ENCODE results near the gene PITPNM1.

The PITPNM1 gene

DNA sequence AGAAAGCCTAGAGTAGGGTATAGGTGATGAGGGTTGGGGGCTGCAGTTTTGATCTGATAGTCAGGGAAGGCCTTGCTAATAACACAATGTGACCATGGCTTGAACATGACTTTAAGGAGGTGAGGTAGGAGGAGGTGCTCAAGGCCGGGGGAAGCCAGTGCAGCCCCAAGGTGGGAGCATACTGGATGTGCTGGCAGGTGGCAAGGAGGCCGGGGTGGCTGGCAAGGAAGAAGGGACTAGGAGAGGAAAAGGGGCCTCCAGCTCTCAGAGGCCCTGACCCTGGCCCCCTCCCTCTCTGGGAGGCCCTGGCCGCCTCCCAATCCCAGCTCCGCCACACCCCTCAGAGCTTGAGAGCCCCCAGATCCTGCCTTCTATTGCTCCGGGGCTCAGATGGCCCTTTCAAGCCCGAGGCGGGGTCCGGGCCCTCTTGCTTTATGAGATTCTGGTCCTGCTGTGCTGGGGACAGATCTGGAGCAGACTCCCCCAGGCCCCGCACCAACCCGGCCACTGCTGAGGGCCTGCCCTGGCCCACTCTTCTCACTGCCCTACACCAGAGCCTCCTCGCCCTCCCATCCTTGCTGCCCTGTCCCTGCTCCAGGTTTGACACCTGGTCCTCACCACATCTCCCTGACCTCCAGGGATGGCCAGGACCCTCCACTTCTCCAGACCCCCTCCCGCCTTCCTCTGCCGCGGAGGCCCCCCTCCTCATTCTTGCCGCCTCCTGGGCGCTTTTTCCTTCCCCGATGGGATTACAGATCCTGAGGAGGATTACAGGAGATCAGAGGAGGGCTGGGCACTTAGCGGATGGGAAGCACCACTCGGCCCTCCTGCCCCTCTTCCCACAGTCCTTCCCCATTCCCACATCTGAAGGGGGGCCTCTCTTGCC lies 1.8 kb downstream of the PITPNM1 start:
- no peak for DNase-seq (ENCODE audit: low read depth in 2 of 2)

DNA sequence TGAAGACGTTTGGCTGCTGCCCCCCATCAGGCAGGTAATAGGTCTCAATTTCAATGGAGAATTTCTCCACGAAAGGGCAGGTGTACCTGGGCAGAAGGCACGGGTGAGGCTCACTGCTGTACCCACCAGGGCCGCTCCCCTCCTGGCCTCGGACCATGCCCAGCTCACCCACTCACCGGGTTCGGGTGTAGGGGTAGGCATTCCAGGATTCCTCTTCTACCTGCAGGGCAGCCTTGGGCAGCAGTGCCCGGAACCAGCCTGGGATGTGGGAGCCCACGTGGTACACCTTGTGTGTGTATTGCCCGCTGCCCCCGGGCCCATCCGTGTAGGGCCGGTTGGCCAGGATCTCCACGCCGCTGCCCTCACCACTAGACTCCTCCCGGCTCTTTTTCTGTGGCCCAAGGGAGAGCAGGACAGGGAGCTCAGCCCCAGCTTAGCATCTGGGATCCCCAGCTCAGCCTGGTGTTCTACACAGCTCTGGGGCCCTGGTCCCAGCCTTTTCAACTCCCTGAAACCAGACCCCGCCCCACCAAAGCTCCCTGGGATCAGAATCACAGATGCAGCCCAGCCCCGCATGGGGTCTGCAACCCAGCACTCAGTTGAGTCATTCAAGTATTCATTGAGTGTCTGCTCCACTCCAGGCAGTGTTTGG lies 2.7 kb downstream of the PITPNM1 start:
- no peak for DNase-seq (ENCODE audit: low read depth in 2 of 2)

DNA sequence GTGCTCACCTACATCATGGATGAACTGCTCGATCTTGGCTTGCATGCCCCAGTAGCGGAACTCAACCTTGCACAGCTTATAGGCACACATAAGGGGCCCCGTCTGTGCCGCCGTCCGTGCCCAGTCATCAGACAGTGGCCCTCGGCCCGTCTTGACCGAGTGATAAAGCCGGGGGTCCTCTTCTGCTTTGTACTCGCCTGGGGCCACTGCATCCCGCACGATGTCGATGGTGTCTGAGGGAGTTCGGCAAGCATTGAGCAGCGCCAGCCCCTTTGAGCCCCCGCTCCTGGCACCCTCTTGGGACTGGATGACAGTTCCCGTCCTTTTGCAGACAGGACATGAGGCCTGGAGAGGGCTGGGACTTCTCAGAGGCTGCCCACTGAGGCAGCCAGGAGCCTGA lies 3.3 kb downstream of the PITPNM1 start:
- DNase-seq (ENCODE audit: low read depth in 2 of 2) = no peak

DNA sequence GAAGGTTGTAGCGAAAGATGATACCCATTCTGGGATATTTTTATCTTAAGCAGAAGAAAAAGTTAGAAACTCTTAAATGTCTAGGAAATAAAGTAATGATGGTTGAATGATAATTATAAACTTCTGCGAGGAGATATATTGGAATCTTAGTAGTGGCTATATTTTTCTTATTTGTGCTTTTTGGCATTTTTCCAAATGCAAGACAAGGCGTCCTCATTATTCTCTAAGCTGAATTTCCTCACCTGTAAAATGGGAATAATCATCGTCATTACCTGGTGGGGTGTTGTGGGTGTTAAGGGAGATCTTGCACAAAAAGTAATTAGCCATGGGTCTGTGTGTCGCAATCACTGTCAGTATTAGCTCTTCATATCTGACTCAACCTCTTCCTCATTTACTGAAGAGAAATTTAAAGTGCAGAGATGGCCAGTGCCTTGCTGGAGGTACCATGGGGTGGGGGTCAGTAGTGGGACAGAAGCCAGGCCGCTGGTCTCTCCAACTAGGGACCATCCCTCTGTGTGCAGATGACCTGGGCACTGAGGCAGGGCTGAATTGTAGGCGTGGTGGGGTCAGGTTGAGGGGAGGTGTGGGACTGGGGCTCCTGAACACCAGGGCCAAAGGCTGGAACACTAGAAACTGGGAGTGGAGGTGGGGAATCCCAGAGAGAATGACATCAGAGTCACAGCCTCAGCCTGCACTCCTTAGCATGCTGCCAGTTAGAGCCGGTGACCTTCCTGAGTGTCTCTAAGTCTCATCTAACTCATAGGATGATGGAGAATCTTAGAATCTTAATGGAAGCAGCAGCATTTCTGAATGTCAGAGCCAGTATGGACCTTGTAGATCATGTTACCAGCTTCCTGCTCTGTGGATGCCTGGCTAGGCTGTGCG lies 4.1 kb downstream of the PITPNM1 start:
- DNase-seq (ENCODE audit: low read depth in 2 of 2) = no peak

DNA sequence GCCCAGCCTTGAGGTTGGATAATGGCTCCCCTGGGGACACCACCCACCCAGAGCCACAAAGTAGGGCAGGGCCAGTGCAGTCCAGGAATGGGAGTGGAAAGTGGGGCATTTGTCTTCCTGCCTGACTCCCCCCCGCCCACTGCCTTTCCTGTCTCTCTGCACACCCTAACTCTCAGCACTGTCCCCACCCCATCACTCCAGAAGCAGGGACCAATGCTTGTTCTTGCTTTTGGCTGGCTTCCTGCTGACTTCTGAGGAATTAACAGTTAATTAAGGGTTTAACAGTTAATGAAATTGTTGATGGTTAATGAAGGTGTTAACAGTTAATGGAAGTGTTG lies 4.7 kb downstream of the PITPNM1 start:
- DNase-seq (ENCODE audit: low read depth in 2 of 2) = no peak

DNA sequence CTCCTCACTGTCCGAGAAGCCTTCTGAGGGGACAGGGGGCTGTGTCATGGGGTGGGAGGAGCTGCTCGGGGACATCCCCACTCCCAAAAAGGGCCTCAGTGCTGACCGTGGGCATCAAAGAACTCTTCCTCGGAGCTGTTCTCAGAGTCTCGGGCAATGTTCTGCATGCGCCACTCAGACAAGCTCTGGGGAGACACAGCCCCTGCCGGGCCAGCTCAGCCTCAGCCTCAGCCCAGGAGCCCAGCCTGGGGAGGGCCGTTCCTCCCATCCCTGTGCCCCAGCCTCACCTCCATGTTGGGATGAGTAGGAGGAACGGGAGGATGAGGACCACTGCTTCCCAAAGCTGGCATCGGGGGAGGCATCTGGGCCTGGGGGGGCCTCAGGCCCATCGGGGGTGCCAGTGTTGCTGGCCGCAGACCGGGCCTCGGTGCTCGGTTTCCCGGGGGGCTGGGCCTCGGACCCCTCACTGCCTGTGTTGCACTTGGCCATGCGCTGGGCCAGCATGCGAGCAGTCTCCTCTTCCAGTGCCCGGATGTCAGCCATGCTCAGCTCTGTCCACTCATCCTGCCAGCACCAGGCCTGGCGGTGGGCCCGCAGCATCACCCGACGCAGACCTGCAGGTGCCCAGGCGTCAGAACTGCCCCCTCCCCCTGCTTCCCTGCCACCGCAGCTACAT lies 5.2 kb downstream of the PITPNM1 start:
- no peak for DNase-seq (ENCODE audit: low read depth in 2 of 2)

DNA sequence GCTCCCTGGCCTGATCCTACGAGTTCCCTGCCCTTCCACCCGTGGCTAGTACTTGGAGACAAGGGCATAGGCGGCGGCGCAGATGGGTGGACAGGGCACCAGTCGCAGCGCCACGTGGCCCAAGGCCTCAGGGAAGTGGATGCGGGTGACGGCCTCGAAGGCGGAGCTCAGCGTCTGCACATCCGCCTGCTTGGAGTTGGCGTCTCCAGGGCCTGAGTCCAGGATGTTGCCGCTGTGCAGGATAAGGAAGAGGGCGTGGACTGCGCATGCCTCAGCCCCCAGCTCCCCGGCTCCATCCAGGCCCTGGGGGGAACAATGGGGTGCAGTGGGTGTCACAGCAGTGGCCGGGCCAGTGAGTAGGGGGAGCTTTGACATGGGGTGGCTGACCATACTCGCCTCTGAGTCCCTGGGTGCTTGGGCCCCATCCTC lies 6.6 kb downstream of the PITPNM1 start:
- DNase-seq (ENCODE audit: low read depth in 2 of 2) = no peak

DNA sequence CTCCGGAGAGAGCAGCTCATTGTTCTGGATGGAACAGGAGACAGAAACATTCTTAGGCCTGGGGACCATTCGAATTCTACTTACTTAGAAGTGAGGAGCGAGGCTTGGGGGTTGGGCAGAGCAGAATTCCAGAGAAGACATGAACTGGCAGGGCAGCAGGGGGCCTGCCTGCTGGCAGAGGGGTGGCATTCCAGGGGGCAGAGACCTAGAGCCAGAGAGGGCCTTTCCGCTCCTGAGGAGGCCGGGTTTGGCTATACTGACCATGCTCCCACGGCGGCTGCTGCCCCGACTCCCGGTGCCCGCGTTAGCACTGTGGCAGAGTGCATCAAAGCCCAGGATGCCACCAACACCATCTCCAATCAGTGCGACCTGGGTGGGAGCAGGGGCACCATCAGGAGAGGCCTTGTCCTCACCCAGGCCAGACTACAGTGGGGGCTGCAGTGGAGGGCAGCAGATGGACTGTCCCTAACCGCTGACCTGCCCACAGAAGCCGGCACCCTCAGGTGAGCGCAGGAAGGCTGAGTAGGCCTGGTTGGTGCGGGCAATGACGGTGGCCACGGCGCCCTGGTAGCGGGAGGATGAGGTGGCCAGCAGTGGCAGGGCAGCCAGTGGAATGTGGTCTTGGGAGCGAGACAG lies 7.4 kb downstream of the PITPNM1 start:
- DNase-seq (ENCODE audit: low read depth in 2 of 2) = no peak

DNA sequence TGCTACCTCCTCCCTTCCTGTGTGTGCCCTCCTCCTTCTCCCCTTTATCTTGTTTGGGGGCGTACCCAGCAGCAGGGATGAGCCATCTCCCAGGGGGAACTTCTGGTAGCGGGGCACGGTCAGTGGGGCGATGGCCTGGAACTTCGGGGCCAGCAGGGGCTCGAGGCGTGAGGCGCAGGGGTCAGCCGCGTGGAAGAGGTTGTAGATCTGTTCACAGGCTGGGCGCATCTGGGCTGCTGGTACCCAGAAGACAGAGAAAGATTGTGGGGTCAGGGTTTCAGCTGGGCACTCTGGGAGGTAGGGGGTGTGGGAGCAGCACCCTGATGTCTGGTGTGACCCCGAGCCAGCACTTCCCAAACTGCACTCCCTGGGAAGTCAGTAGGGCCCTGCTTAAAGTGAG lies 9.1 kb downstream of the PITPNM1 start:
- no peak for DNase-seq (ENCODE audit: low read depth in 2 of 2)

DNA sequence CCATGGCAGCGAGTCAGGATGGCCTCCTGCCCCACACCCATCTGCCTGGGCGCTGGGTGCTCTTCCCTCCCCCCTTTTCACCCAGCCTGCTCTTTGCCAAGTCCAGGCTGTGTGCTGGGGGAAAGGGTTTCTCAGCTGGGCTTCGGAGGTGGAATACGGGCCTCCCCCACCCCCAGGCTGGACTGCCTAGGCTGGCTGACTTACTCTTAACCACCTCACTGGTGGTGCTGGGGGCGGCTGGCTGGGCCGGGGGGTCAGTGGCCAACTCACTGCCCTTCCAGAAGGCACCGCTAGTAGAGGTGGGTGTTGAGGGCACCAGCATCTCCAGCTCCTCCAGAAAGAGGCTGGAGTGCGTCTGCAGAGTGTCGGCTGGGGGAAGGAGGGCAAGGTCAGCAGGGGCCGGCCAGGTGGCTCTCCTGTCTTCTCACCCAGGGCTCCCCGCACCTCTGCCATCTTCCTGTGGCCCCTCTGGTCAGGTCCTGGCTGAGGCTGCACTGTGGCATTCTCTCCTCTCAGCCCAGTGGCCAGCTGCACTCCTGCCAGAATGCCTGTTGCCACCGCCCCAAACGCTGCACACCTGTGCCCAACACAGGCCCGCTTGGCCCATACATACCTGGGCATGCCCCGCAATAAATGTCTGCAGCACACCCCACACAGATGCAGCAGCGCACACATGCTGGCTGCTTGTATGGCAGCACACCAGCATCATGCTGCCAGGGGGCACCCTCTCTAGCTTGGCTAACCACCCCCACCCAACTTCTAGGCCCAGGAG lies 9.7 kb downstream of the PITPNM1 start:
- no peak for DNase-seq (ENCODE audit: low read depth in 2 of 2)

DNA sequence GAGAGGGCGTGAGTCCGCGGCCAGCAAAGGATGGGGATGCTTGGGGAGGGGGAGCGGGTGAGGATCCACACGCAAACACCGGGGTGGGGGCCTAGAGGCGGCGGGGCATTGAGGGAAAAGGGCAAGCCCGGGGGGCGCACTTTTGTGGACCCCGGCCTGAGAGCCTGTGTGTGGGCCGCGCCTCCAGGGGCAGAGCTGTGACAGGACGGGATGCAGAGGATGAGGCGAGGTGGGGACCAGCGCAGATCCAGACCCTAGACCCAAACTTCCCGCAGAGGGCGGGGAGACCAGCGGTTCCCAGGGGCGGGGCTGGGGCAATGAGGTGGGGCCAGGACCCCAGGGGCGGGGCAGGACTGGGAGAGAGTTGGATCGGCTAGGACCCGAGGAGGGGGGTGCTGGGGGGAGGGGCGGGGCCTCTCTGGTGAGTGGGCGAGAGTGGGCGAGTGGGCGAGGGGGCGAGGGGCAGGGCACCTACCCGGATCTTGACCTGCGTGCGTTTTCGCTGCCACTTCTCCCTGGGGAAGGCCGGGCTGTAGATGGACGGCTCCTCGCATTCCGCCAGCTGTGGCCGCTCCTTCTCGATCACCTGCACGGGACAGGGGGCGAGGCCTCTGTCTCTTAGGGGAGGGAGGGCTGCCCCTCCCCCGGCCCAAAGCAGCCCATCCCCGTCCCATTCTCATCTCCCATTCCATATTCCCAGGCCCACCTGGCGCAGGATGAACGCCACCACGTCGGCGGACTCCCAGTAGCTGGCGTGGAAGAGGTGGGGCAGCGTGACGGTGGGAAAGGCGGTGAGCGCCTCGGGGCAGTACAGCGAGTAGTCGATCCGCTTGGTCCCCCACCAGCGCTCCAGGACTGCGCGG lies 10.6 kb downstream of the PITPNM1 start:
- DNase-seq (ENCODE audit: low read depth in 2 of 2) = no peak

DNA sequence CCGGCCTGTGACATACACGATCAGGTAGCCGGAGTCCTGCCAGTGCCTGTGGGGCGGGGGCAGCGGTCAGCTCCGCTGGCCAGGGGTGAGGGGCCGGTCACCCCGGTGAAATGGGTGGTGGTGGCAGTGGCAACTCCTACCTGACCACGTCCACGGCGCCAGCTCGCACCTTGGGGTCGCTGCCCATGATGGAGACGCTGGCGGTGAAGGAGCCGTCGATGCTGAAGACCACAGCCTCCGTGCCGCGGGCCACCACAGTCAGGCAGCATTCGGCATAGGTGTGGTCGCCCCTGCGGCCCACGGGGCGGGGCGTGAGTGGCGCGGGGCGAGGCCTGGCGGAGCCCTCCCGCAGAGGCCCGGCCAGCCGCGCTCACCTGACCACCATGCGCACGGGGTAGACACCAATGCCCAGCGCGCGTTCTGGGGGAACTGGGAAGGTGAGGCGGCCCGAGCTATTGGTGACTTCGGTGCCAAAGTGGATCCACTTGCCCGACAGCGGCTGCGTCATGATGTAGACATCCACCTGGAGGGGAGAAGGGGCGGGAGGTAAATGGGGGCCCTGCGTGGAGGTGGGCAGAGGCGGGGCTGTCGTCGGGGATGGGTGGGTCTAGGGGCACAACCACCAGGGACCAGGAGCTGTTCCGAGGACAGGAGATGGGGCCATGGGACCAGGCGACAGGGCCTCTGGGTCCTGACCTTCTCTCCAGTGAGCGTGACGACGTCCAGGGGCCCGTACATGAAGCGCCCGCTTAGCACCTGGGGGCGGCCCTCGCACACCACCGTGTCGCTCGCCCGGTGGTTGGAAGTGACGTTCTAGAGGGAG lies 11.4 kb downstream of the PITPNM1 start:
- DNase-seq (ENCODE audit: low read depth in 2 of 2) = no peak

DNA sequence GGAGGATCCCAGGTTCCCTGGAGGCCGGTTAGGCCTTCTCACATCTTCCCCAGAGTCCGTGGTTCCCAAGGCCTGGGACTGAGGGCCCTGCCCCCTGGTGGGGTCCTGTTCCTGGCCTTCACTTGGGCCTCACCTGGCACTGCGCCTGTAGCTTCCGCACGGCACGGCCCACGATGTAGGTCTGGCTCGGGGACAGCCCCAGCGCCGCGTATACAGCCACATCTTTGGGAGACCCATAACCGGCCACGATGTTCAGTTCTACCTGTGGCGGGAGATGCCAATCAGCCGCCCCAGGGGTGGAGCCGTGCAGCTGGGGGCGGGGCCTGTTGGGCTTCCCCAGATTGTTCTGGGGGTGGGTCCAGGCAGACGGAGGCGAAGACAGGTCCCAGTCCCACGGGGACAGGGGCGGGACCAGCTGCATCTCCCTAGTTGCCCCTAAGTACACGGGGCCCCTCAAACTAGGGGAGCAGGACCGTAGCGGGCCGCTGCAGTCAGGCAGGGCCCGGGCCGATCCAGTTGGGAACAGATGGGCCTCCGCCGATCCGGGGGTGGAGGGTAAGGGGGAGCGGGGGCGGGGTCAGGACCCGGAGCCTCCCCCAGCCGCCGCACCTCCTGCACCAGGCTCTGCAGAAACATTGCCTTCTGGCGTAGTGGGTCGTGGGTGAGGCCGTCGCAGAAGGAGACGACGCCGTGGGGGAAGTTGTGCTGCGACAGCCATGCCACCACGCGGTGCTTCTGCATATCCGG lies 12.2 kb downstream of the PITPNM1 start:
- DNase-seq (ENCODE audit: low read depth in 2 of 2) = no peak

DNA sequence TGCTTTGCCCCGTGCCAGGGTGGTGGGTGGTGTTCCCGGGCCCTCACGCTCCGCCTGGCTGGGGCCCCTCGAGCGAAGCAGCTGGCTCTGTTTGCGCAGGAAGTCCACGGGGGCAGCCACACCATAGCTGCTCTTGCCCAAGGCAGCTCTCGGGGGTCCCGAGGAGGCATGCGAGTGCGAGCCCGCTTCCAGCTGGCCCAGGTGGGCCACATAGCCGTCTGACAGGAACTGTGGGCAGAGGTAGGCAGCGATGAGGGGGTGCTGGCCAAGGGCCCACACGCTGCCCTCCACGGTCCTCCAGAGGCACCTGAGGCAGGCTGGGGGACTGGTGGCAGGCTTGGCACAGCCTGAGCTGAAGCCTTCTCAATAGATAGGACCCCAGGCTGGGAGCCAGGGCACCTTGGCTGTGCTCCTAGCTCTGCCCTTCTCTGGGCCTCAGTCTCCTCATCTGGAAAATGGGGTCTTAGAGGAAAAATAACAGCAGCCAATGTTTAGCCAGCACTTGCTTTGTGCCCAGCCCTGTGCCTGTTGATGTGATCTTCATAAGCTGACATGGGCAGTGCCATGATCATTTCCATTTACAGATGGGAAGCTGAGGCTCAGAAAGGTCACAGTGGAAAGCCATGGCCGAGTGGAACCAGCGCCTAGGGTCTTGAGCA lies 13.0 kb downstream of the PITPNM1 start:
- DNase-seq (ENCODE audit: low read depth in 2 of 2) = no peak

DNA sequence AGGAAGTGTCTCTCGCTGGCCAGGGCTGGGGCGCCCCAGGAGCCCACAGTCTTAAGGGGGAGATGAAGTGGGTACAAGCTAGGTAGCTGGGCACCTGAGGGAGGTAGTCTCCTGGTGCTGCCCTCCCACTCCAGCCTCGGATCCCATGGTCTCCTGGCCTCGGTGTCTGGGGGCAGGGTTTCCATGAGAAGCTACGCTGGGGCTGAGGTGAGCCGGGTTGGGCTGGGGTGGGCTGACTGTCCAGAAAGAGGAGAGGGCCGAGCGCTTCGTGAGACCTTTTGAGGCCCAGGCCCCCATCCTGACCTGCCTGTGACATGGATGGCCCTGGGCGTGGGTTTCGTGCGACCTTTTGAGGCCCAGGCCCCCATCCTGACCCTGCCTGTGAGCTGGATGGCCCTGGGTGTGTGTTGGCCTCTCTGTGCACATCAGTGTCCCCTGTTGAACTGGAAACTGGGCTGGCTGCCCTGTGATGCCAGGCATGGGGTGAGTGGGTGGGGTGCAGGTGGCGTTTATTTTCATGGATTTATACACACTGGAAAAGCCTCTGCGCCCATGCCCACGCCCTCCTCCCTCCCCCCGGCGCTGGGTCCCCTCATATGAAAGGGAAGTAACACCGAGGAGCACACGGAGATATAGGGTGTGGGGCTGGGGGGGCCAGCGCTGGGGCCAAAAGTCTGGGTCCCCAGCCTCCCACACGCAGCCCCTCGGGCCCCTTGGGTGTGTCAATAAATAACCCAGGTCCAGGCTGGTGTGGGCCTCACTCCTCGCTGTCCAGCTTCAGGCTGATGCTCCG lies 13.7 kb downstream of the PITPNM1 start:
- no peak for DNase-seq (ENCODE audit: low read depth in 2 of 2)

DNA sequence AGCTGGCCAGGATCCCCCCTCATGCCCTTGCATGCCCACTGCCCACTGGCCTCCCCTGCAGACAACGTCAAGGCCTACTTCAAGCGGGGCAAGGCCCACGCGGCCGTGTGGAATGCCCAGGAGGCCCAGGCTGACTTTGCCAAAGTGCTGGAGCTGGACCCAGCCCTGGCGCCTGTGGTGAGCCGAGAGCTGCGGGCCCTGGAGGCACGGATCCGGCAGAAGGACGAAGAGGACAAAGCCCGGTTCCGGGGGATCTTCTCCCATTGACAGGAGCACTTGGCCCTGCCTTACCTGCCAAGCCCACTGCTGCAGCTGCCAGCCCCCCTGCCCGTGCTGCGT lies 14.5 kb downstream of the PITPNM1 start:
- no peak for DNase-seq (ENCODE audit: low read depth in 2 of 2)
